ENCODE measurements around the gene PDLIM7. TPM values are rescaled to one million over a fixed set of nuclear protein-coding genes. Genes with fewer than 3 reads are reported as not detected.

Gene PDLIM7
- polyA plus RNA-seq, 1 of the 3 experiments (the other 2 are of a cell fraction): 206 TPM

DNA sequence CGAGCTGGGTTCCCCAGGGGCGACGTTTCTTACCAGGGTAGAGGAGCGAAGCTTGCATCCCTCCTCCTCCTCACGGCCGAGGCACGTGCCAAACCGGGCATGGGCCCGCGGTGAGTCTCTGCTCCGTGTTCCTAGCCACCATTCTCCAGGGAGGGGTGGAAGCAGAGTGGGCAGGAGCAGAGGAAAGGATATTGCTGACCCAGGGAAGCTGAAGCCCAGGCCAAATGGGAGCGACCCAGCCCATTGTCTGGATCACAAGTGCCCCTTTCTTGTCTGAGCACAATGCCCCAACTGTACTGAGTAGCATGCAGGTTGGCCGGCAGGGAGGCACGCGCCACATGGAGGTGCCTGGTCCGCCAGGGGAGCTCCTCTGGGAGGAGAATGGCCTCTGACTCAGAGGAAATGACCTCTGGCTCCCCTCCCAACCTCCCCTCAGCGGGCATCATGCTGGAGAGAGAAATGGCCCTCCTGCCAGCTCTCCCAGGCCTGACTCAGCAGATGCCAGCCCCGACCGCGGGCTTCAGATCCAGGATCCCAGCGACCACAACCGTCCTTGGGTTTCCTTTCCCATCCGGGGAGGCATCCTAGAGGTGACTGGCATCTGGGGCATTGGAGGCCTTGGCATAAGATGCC, 49.7 kb downstream of the PDLIM7 start (continued):
- TF ChIP-seq USF1 (IDR thresholded peaks at IDR 0.05; ENCODE audit: borderline replicate concordance, low read depth) (0 out of 2 replicates have a peak, but pooled peaks have one; percentile 36), GATA2 (CRISPR knock-in tag; IDR thresholded peaks at IDR 0.05) (no peak), JUND (IDR thresholded peaks at IDR 0.05) (peak; percentile 86), GABPA (IDR thresholded peaks at IDR 0.05; ENCODE audit: low read depth) (peak; percentile 63), RCOR1 (IDR thresholded peaks at IDR 0.05; ENCODE audit: low read length) (no peak), FOSL2 (IDR thresholded peaks at IDR 0.05; ENCODE audit: borderline replicate concordance, low read depth) (peak; percentile 89), RAD21 (IDR thresholded peaks at IDR 0.05; ENCODE audit: low read length) (no peak)
- TF ChIP-seq, protein P1, sequence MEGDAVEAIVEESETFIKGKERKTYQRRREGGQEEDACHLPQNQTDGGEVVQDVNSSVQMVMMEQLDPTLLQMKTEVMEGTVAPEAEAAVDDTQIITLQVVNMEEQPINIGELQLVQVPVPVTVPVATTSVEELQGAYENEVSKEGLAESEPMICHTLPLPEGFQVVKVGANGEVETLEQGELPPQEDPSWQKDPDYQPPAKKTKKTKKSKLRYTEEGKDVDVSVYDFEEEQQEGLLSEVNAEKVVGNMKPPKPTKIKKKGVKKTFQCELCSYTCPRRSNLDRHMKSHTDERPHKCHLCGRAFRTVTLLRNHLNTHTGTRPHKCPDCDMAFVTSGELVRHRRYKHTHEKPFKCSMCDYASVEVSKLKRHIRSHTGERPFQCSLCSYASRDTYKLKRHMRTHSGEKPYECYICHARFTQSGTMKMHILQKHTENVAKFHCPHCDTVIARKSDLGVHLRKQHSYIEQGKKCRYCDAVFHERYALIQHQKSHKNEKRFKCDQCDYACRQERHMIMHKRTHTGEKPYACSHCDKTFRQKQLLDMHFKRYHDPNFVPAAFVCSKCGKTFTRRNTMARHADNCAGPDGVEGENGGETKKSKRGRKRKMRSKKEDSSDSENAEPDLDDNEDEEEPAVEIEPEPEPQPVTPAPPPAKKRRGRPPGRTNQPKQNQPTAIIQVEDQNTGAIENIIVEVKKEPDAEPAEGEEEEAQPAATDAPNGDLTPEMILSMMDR (IDR thresholded peaks at IDR 0.05): peak; percentile 33
- TF ChIP-seq, protein P2, sequence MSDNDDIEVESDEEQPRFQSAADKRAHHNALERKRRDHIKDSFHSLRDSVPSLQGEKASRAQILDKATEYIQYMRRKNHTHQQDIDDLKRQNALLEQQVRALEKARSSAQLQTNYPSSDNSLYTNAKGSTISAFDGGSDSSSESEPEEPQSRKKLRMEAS (IDR thresholded peaks at IDR 0.05; ENCODE audit: low read depth): peak; percentile 98

DNA sequence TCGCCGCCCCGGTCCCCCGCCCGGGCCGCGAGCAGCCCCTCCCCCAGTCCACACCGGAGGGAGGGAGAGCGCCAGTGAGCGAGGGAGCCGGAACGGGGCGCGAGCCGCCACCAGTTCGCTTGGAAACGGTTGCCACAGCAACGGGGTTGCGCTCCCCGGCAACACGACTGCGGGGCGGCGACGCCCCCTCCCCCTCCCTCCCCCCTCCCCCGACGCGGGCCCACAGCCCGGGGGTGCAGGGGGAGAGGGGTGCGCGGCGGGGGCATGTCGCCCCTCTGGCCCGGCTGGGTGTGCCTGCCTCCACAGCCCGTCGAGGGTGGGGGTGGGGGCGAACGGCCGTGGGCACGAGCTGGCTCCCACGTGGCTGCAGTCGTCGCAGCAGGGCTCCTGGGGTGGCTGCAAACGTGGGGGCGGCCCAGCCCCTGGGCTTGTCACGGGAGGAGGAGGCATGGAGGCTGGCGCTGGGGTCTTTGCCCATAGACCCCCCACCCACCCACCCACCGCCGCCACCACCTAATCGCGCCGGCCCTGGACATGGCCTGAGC, 50.3 kb downstream of the PDLIM7 start:
- WGBS (ENCODE audit: low lambda C conversion rate): 9% methylated on average over 19 of the region's 52 CpGs
- DNase-seq: peak; percentile 90

More for the DNA sequence above, 50.3 kb downstream of the PDLIM7 start:
- Histone ChIP-seq H4K20me1 (ENCODE audit: insufficient read depth) (0 out of 2 replicates have a peak, but pooled peaks cover 9% of the 10 kb centered on the region), H3F3A (replicated peaks; ENCODE audit: insufficient read depth) (peaks cover 21% of the 10 kb centered on the region), H3K4me2 (peak overlapping the region; percentile 86), H3K4me1 (ENCODE audit: control insufficient read depth in 1 of 2, insufficient read depth in 2 of 2, low read depth in 1 of 2, low read length in 1 of 2) (peaks cover 23 to 47% of the 10 kb centered on the region in 2 experiments), H3K36me3 (replicated peaks in 1 of 2; ENCODE audit: control insufficient read depth in 1 of 2, insufficient read depth in 2 of 2, low read length in 1 of 2) (peaks cover 5 to 14% of the 10 kb centered on the region in 2 experiments), H3K4me3 (ENCODE audit: low read depth in 2 of 2, low read length in 1 of 2) (peak overlapping the region; percentile 69 to 77), H3K27ac (ENCODE audit: low read depth in 2 of 2, low read length in 1 of 2) (peak overlapping the region; percentile 93 to 96), H3K79me2 (ENCODE audit: insufficient read depth) (peaks cover 27% of the 10 kb centered on the region), H3K9me2 (no peaks in the 10 kb centered on the region), H3K9me3 (no peaks in the 10 kb centered on the region), H3K9ac (peak overlapping the region; percentile 92), H3K27me3 (ENCODE audit: insufficient read depth) (no peaks in the 10 kb centered on the region), H2AFZ (ENCODE audit: low read depth) (no peak overlapping the region)
- CTCF ChIA-PET: interaction anchor here (0.7 to 15.5 kb wide), 14 partner anchors 8 to 144 kb away, joined by 3 to 318 read pairs (median 4); partner anchors contain the start of genes GRK6, PDLIM7, PFN3 and PRELID1
- POLR2A ChIA-PET: interaction anchor here (1.2 to 6.1 kb wide), 4 partner anchors 20 to 44 kb away, joined by 3 to 46 read pairs (median 4); partner anchors contain the start of gene GRK6
- TF ChIP-seq JUND (IDR thresholded peaks at IDR 0.05): no peak
- TF ChIP-seq ELF1 (IDR thresholded peaks at IDR 0.05): no peak
- peak; percentile 69 for TF ChIP-seq MXI1 (IDR thresholded peaks at IDR 0.05; ENCODE audit: low read depth, low read length)
- TF ChIP-seq, protein P2 (IDR thresholded peaks at IDR 0.05; ENCODE audit: low read depth): peak; percentile 70; the same call in 1 of the 2 replicates
- TF ChIP-seq, protein P3, sequence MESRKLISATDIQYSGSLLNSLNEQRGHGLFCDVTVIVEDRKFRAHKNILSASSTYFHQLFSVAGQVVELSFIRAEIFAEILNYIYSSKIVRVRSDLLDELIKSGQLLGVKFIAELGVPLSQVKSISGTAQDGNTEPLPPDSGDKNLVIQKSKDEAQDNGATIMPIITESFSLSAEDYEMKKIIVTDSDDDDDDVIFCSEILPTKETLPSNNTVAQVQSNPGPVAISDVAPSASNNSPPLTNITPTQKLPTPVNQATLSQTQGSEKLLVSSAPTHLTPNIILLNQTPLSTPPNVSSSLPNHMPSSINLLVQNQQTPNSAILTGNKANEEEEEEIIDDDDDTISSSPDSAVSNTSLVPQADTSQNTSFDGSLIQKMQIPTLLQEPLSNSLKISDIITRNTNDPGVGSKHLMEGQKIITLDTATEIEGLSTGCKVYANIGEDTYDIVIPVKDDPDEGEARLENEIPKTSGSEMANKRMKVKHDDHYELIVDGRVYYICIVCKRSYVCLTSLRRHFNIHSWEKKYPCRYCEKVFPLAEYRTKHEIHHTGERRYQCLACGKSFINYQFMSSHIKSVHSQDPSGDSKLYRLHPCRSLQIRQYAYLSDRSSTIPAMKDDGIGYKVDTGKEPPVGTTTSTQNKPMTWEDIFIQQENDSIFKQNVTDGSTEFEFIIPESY (IDR thresholded peaks at IDR 0.05; ENCODE audit: borderline replicate concordance, low read depth): no peak
- no peak for TF ChIP-seq TEAD4 (IDR thresholded peaks at IDR 0.05; ENCODE audit: borderline replicate concordance, insufficient read depth)
- TF ChIP-seq CHD2 (IDR thresholded peaks at IDR 0.05; ENCODE audit: low read length, partially characterized antibody): peak; percentile 66
